ENCODE data around the gene OR52L1. TPM values are rescaled to one million over a fixed set of nuclear protein-coding genes. Genes with fewer than 3 reads are reported as not detected.

Gene OR52L1
- polyA plus RNA-seq (not detected in 2 replicates), polyA minus RNA-seq (0.58 TPM in 1 of 2 replicates, not detected in the other)

GRCh38 chr11:5986885-5987284, at the start of gene OR52L1:
TSS of gene OR52L1 (minus strand) at chr11:5986985. CDS start at chr11:5986930, 55 bp downstream.
- Histone ChIP-seq H3K9me2 (ENCODE audit: insufficient read depth, low read length) (no peaks in the 10 kb centered on the region), H3K4me3 (ENCODE audit: low read length) (no peak within 1 kb of the TSS), H3F3A (ENCODE audit: insufficient read depth, low read length, poor library complexity, severe bottlenecking) (no peaks in the 10 kb centered on the region), H3K79me2 (replicated peaks; ENCODE audit: insufficient read depth, low read length) (no peaks in the 10 kb centered on the region), H3K9me3 (ENCODE audit: low read length) (no peaks in the 10 kb centered on the region), H2AFZ (ENCODE audit: low read depth, low read length) (no peak within 1 kb of the TSS), H3K4me2 (ENCODE audit: low read length) (no peak within 1 kb of the TSS), H3K36me3 (ENCODE audit: insufficient read depth, low read length) (no peaks in the 10 kb centered on the region), H3K9ac (ENCODE audit: low read length) (no peak within 1 kb of the TSS), H3K27me3 (ENCODE audit: insufficient read depth, low read depth, low read length) (no peaks in the 10 kb centered on the region), H4K20me1 (ENCODE audit: insufficient read depth) (no peaks in the 10 kb centered on the region), H3K27ac (ENCODE audit: low read length) (no peak within 1 kb of the TSS)
- TF ChIP-seq EP300 (conservative IDR thresholded peaks at IDR 0.05; ENCODE audit: poor library complexity, severe bottlenecking) (no peak), CTCF (IDR thresholded peaks at IDR 0.05; ENCODE audit: poor library complexity, severe bottlenecking) (no peak), SMC3 (conservative IDR thresholded peaks at IDR 0.05; ENCODE audit: poor library complexity) (no peak), POLR2AphosphoS5 (IDR thresholded peaks at IDR 0.05) (no peak), RAD21 (conservative IDR thresholded peaks at IDR 0.05) (no peak), MXI1 (conservative IDR thresholded peaks at IDR 0.05; ENCODE audit: poor library complexity, severe bottlenecking) (no peak)

GRCh38 chr11:6030708-6031405, 44.1 kb upstream of the OR52L1 start, which contains the start of gene OR56A1:
TSS of gene OR56A1 (minus strand) at chr11:6030758. CDS start at chr11:6027692, 3,066 bp downstream.
- no peaks in the 10 kb centered on the region for H3F3A ChIP-seq (ENCODE audit: insufficient read depth, low read length, poor library complexity, severe bottlenecking)
- no peak within 1 kb of the TSS for H3K4me2 ChIP-seq (ENCODE audit: low read length)
- H3K27ac ChIP-seq (ENCODE audit: low read length): no peak within 1 kb of the TSS
- no peak for TF ChIP-seq EZH2 (IDR thresholded peaks at IDR 0.05; ENCODE audit: borderline replicate concordance, insufficient read depth, low read length, poor library complexity, severe bottlenecking)
- no peak for TF ChIP-seq EP300 (conservative IDR thresholded peaks at IDR 0.05; ENCODE audit: poor library complexity, severe bottlenecking)
- no peak for TF ChIP-seq CTCF (IDR thresholded peaks at IDR 0.05; ENCODE audit: poor library complexity, severe bottlenecking)
- no peak for TF ChIP-seq SMC3 (conservative IDR thresholded peaks at IDR 0.05; ENCODE audit: poor library complexity)
- TF ChIP-seq REST (IDR thresholded peaks at IDR 0.05; ENCODE audit: borderline replicate concordance): no peak
- no peak for TF ChIP-seq TAF1 (IDR thresholded peaks at IDR 0.05; ENCODE audit: low read depth)
- no peak for TF ChIP-seq RAD21 (conservative IDR thresholded peaks at IDR 0.05)
- no peak for TF ChIP-seq POLR2AphosphoS5 (IDR thresholded peaks at IDR 0.05)
- no peak within 1 kb of the TSS for H2AFZ ChIP-seq (ENCODE audit: low read depth, low read length)
- no peaks in the 10 kb centered on the region for H3K9me3 ChIP-seq (ENCODE audit: low read length)
- no peaks in the 10 kb centered on the region for H3K9me2 ChIP-seq (ENCODE audit: insufficient read depth, low read length)
- H3K27me3 ChIP-seq (ENCODE audit: insufficient read depth, low read depth, low read length): no peaks in the 10 kb centered on the region
- no peaks in the 10 kb centered on the region for H3K79me2 ChIP-seq (replicated peaks; ENCODE audit: insufficient read depth, low read length)
- H3K4me3 ChIP-seq (ENCODE audit: low read length): no peak within 1 kb of the TSS
- H4K20me1 ChIP-seq (ENCODE audit: insufficient read depth): no peaks in the 10 kb centered on the region
- no peak within 1 kb of the TSS for H3K9ac ChIP-seq (ENCODE audit: low read length)
- no peaks in the 10 kb centered on the region for H3K36me3 ChIP-seq (ENCODE audit: insufficient read depth, low read length)
